ENCODE data around the gene RNF126.
"Not testable (repeated sequence)": the region's sequence is repeated elsewhere in the genome, so short reads cannot be mapped to it uniquely, and the experiment has no call there.

RNF126 gene

DNA sequence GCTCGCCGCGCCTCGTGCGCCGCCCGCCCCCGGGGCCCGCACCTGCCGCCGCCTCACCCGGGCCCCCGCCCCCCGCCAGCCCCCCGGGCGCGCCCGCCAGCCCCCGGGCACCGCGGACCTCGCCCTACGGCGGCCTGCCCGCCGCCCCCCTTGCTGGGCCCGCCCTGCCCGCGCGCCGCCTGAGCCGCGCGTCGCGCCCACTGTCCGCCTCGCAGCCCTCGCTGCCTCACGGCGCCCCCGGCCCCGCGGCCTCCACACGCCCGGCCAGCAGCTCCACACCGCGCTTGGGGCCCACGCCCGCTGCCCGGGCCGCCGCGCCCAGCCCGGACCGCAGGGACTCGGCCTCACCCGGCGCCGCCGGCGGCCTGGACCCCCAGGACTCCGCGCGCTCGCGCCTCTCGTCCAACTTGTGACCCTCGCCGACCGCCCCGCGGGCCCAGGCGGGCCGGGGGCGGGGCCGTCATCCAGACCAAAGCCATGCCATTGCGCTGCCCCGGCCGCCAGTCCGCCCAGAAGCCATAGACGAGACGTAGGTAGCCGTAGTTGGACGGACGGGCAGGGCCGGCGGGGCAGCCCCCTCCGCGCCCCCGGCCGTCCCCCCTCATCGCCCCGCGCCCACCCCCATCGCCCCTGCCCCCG is 46.8 kb downstream of the RNF126 start:
- in situ Hi-C loops (cut with MboI; ENCODE audit: low sequenced_read_pairs), result no loop called here

DNA sequence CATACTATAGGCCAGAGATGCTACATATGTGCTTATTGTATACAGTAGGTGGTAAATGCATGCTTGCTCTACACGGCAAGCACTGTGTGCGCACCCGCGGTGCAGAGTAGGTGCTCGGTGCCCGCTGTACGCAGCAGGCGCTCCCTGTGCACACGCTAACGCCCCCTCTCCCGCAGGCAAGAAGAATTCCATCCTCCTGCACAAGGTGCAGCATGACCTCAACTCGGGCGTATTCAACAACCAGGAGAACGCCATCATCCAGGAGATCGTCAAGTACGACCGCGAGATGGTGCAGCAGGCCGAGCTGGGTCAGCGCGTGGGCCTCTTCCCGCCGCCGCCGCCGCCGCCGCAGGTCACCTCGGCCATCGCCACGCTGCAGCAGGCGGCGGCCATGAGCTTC is 47.4 kb downstream of the RNF126 start:
- in situ Hi-C loops (cut with MboI; ENCODE audit: low sequenced_read_pairs), result no loop called here

DNA sequence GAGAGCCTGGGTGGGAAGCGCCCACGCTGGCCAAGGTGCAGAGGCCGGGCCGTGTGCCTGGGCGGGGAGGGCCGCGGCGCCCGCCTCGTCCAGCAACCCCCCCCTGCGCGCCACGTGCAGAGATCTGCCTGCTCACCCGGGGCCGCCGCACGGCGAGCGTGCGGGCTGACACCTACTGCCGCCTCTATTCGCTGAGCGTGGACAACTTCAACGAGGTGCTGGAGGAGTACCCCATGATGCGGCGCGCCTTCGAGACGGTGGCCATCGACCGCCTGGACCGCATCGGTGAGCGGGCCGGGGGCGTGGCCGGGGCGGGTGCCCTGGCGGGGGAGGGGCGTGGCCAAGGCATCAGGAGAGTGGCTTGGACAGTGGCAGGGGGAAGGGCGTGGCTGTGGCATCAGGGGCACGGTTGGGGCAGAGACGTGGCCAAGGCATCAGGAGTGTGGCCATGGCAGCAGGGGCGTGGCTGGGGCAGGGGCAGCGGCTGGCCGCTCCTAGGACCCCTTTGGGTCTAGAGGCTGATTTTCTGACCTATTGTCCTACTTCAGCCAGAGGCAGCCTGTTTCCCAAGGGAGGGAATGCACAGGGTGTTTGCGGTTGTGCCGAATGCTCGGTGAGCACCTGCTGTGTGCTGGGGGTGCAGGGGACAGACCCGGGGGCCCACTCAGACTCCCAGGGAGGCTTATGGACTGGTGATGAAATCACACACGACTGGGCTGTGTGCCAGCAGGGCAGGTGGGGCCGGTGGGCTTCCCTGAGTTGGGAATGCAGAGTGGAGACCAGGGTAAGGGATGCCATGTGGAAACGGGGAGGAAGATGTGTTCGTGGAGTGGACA is 49.1 kb downstream of the RNF126 start:
- in situ Hi-C loops (cut with MboI; ENCODE audit: low sequenced_read_pairs), result no loop called here

DNA sequence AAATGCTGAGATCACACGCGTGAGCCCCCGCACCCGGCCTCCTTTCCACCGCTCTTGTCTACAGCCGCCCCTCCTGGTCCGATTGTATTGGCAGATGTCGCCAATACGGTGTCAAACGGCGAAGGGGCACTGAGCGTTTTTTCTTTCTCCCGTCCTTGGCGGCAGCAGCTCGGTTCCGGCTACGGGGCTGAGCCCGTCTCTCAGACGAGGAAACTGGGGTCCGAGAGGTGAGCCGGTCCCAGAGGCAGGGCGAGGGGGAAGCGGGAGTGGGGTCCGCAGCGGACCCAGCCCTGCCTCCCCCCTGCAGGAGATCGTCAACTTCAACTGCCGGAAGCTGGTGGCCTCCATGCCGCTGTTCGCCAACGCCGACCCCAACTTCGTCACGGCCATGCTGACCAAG is 50.1 kb downstream of the RNF126 start:
- in situ Hi-C loops (cut with MboI; ENCODE audit: low sequenced_read_pairs), result no loop called here

DNA sequence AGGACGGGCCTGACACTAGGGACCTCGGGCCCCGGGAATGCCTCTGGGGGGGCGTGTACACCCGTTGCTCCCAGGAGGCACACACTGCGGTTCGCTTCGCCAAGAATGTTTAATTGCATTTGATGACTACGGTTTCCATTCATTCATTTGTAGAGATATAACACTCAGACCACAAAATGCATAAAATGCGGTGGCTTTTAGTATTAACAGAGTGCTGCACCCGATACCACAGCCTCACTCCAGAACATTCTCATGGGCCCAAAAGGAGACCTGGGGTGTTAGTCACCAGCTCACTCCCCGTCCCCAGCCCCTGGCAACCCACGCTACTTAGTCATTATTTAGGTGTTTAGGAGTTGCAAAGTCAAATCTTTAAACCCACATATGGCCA is 51.5 kb downstream of the RNF126 start:
- in situ Hi-C loops (cut with MboI; ENCODE audit: low sequenced_read_pairs), result no loop called here

DNA sequence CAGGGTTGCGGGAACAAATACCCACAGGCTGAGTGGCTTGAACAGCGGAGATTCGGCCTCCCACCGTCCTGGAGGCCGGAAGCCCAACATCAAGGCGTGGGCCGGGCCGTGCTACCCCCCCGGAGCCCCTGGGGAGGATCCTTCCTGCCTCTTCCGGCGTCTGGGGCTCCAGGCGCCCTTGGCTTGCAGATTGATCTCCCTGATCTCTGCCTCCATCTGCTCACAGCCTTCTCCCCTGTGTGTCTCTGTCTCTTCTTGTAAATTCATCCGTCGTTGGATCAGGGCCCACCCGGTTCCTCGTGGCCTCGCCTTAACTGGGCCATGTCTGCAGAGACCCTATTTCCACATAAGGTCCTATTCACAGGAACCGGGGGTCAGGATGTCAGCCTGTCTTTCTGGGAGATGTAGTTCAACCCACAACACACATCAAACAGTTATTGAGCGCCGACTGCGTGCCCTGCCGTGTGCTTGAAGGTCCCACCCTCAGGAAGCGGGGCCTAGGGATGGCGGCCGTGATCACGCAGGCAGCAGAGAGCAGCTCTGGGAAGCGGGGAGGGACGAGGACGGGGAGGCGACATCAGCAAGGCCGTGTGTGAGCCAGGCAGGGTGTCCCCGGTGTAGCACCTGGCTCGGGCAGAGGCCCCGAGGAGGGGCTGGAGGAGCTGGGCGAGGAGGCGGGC is 52.1 kb downstream of the RNF126 start:
- in situ Hi-C loops (cut with MboI; ENCODE audit: low sequenced_read_pairs), result no loop called here

DNA sequence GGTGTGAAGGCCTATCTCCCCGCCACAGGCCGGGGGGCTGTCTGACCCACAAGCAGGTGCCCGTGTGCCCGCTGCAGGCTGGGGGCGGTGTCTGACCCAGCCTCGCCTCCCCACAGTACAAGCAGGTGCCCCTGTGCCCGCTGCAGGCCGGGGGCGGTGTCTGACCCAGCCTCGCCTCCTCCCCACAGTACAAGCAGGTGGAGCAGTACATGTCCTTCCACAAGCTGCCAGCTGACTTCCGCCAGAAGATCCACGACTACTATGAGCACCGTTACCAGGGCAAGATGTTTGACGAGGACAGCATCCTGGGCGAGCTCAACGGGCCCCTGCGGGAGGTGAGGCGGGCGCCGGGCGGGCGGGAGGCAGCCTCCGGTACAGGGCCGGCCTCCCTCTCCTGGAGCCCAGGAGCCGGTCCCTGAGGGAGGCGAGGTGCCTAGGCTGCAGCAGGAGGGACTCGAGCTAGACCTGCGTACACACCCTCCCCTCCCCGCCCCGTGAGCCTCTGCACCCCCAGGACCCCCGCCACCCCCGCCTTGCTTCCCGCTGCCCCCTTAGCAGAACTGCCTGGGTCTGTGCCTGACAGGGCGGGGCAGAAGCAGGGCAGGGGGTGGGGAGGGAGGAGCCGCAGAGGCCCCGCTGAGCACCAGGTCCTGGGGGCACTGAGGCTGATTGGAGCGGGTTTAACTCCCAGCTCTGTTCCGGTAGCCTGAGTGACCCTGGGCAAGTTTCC is 52.8 kb downstream of the RNF126 start:
- in situ Hi-C loops (cut with MboI; ENCODE audit: low sequenced_read_pairs), result no loop called here

DNA sequence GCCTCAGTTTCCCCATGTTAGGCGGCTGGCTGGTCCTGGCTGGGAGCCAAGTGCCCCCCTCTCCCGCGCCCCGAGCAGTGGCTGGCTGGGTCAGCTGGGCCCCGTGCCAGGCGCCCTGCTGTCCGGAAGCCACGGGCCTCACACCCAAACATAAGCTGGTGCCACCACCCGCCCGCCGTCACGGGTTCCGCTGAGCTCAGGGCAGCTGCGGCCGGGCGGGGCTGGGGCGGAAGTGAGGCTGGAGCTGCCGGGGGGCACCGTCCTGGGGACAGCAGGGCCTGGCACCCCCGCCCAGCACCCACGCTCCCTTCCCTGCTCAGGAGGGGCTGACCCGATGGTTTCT is 54.0 kb downstream of the RNF126 start:
- in situ Hi-C loops (cut with MboI; ENCODE audit: low sequenced_read_pairs), result no loop called here

DNA sequence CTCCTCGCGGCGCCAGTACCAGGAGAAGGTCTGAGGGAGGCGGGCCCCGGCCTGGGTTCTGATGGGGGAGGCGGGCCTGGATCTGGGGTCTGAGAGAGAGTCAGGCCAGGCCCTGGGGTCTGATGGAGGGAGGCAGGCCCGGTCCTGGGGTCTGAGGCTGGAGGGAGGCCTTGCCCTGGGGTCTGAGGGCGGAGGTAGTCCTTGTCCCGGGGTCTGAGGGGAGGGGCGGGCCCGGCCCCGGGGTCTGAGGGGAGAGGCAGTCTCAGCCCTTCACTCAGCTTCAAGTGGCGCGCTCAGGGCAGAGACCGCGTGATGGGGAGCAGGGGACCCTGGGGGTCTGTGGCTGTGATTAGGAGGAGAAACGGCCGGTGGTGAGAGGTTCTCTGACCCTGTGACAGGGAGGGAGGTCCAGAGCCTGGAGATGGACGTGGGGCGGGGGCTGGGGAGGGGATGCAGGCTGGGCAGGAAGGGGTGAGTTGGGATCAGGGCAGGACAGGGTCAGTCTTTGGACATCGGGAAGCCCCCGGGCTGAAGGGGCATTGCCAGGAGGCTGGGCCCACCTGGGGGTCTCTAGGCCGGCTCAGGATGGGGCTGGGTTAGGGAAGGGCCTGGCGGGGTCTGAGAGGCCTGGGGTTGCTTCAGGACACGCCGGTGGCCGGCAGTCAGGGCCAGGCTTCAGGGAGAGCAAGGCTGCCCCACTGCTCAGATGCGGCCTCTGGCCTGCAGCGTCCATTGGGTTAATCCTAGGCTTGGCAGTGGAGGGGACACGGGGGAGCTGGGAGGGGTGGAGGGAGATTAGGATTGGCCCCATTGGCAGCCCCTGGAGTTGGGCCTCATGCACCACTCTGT is 54.6 kb downstream of the RNF126 start:
- in situ Hi-C loops (cut with MboI; ENCODE audit: low sequenced_read_pairs), result no loop called here

DNA sequence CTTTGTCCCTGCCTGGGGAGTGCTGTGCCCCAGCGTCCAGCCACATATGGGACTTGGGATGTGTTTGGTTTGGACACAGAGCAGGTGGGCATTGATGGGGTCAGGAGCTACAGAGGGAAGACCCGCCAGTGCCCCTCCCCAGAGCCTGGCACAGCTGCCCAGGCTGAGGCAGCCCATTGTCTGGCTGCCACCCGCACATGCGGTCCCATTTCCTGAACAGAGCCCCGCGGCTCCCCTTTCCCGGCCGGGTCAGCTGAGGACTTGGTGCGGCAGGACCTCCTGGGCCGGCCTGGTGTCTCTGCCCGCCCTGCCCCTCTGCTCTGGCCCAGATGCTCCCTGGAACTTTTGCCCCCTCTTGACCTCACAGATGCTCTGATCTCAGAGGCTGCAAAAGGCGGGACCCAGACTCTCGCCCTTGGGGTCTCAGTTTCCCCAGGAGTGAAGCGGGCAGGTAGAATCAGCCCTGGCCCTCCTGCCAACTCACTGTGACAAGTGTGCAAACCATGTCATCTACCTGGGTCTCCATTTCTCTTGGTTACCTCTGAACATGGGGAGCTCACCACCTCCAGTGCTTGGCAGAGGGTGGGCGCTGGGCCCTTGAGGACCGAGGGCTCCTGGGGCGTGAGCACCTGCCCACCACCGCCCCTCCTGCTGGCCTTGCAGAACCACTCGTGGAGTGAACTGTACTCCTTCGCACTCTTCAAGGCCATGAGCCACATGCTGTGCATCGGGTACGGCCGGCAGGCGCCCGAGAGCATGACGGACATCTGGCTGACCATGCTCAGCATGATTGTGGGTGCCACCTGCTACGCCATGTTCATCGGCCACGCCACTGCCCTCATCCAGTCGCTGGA is 55.5 kb downstream of the RNF126 start:
- in situ Hi-C loops (cut with MboI; ENCODE audit: low sequenced_read_pairs), result no loop called here

DNA sequence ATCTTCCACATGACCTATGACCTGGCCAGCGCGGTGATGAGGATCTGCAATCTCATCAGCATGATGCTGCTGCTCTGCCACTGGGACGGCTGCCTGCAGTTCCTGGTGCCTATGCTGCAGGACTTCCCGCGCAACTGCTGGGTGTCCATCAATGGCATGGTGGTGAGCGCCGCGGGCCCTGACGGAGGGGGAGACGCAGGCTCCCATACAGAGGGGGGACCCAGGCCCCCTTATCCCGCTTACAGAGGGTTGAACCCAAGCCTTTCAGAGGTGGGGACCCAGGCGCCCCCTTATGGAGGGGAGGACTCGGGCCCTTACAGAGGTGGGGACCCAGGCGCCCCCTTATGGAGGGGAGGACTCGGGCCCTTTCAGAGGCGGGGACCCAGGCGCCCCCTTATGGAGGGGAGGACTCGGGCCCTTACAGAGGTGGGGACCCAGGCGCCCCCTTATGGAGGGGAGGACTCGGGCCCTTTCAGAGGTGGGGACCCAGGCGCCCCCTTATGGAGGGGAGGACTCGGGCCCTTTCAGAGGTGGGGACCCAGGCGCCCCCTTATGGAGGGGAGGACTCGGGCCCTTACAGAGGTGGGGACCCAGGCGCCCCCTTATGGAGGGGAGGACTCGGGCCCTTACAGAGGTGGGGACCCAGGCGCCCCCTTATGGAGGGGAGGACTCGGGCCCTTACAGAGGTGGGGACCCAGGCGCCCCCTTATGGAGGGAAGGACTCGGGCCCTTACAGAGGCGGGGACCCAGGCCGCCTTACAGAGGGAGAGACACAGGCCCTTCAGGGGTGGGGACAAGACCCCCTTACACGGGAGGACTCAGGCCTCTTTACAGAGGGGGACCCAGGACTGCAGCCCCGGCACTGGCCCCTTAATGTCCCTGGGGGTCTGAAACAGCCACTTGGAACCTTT is 57.7 kb downstream of the RNF126 start:
- in situ Hi-C loops (cut with MboI; ENCODE audit: low sequenced_read_pairs), result not testable (repeated sequence)

DNA sequence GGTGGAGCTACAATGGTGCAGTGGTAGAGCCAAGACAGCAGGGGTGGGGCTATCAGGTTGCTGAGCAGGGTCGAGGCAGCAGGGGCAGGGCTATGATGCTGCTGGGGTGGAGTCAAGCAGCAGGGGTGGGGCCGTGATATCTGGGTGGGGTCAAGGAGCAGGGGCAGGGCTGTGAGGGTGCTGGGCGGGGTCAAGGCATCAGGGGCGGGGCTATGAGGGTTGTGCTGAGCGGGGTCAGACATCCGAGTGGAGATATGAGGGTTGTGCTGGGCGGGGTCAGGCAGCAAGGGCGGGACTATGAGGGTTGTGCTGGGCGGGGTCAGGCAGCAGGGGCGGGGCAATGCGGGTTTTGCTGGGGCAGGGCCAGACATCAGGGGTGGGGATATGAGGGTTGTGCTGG is 58.7 kb downstream of the RNF126 start:
- in situ Hi-C loops (cut with MboI; ENCODE audit: low sequenced_read_pairs), result no loop called here

DNA sequence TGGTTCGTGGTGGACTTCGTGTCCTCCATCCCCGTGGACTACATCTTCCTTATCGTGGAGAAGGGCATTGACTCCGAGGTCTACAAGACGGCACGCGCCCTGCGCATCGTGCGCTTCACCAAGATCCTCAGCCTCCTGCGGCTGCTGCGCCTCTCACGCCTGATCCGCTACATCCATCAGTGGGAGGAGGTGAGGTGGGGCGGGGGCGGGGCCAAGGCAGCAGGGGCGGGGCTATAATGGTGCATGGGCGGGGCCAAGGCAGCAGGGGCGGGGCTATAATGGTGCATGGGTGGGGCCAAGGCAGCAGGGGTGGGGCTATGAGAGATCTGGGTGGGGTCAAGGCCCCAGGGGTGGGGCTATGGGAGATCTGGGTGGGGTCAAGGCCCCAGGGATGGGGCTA is 59.2 kb downstream of the RNF126 start:
- in situ Hi-C loops (cut with MboI; ENCODE audit: low sequenced_read_pairs), result not testable (repeated sequence)

DNA sequence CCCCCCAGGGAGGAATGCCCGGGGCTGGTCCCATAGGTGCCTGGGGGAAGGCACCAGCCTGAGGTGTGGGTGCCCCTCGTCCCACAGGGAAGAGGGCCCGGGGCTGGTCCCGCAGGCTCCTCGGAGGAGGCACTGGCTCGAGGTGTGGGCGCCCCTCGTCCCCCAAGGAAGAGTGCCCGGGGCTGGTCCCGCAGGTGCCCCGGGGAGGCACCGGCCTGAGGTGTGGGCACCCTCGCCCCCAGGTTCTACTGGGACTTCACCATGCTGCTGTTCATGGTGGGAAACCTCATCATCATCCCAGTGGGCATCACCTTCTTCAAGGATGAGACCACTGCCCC is 59.7 kb downstream of the RNF126 start:
- in situ Hi-C loops (cut with MboI; ENCODE audit: low sequenced_read_pairs), result not testable (repeated sequence)

DNA sequence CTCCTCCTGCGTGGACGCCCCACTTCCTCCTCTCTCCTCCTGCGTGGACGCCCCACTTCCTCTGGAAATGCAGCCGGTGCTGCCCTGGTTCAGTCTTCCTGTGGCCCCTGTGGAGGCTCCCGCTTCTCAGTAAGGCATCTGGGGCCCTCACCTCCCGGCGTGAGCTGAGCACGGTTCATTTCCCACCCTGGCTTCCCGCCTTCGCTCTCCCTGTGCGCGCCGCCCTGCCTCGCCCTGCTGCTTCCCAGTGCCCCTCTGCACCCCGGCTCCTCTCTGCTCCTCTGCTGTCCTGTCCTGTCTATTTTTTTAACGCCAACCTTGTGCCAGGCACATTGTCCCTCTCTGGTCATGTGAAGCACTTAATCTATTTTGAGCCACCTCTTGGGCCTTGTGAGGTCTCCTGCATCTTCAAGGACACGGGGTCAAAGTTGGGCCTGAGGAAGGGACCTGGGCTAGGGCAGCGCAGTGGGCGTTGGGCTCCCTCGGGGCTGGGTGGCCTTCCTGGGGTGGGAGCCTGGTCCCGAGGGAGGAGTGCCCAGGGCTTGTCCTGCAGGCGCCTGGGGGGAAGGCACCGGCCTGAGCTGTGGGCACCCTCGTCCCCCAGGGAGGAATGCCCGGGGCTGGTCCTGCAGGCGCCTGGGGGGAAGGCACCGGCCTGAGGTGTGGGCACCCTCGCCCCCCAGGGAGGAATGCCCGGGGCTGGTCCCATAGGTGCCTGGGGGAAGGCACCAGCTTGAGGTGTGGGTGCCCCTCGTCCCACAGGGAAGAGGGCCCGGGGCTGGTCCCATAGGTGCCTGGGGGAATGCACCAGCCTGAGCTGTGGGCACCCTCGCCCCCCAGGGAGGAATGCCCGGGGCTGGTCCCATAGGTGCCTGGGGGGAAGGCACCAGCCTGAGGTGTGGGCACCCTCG is 60.4 kb downstream of the RNF126 start:
- in situ Hi-C loops (cut with MboI; ENCODE audit: low sequenced_read_pairs), result no loop called here

DNA sequence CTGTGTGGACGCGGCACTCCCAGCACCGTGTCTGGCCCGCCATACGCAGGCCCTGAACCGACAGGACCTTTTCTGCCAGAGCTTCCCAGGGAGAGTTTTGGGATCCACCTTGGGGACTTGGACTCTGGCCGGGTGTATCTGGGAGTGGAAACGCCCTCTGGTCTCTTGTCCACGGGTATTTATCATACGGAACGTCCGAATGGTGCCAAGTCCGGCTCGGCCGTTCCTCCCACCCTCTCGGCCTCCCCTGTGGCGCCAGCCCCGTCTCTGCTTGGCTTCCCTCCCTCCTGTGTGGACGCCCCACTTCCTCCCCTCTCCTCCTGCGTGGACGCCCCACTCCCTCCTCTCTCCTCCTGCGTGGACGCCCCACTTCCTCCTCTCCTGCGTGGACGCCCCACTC is 61.2 kb downstream of the RNF126 start:
- in situ Hi-C loops (cut with MboI; ENCODE audit: low sequenced_read_pairs), result no loop called here

DNA sequence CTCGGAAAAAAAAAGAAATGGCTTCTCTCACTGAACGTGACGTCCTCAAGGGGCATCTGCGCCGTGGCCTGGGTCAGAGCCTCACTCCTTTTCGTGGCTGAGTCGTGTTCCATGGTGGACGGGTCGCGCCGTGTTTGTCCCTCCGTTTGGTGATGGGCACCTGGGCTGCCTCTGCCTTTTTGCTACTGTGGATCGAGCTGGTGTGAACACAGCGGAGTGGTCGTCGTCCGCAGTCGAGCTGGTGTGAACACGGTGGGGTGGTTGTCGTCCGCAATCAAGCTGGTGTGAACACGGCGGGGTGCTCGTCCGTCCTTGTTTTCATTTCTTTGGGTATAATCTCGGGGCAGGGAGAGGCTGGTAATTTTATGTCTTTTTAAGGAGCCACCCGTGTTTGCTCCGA is 61.7 kb downstream of the RNF126 start:
- in situ Hi-C loops (cut with MboI; ENCODE audit: low sequenced_read_pairs), result no loop called here

All from HL-60/S4 (cell line).